A549 (cell line): ENCODE measurements around the gene MIA. TPM values are rescaled to one million over a fixed set of nuclear protein-coding genes. Genes with fewer than 3 reads are reported as not detected.
A peak's percentile ranks its signal among the peaks of the same experiment; 100 is the strongest.

Source experiments
- ATAC-seq, 2 experiments: fragments of 200-7000 bp in 1 of 2; fragments of >200 bp in 1 of 2; cut with Nextera tagmentation in 1 of 2; cut with Tn5 transposase in 1 of 2; 3 replicates each; pipeline versions ENCODE4 v1.8.0 to v1.9.1; 2018 to 2020; ENCODE audit warnings: mild to moderate bottlenecking in 1 of 2, moderate library complexity in 1 of 2
- CTCF ChIA-PET: fragments of 300-600 bp; sonication (Branson Sonifier 250); formaldehyde crosslinking; extraction: SDS; loops from one replicate; lab custom pipeline; 2021; ENCODE audit warnings: antibody characterized with exemption, inconsistent platforms; lab: Yijun Ruan, JAX
- POLR2A ChIA-PET: fragments of 350-600 bp; formaldehyde crosslinking; extraction: SDS; loops from one replicate; lab custom pipeline; 2021; ENCODE audit warnings: antibody characterized with exemption, inconsistent platforms; lab: Yijun Ruan, JAX
- DNase-seq, 2 experiments: peaks; one replicate each; pipeline versions ENCODE4 v3.0.0 to v3.0.0-alpha.2; 2011 to 2016; ENCODE audit warnings: low read depth in 1 of 2, low spot score in 1 of 2
- FAIRE-seq: peaks from 2 replicates; lab custom pipeline; 2011; peaks lifted over from hg19 to GRCh38; lab: Jason Lieb, UNC
- H3K27ac ChIP-seq, 2 experiments: fragments of >200 bp; sonication (Bioruptor Twin); formaldehyde crosslinking; 3 replicates each; pipeline ENCODE4 v1.5.1; 2016 to 2017
- H3K4me1 ChIP-seq: fragments of >200 bp; sonication (Bioruptor Twin); formaldehyde crosslinking; 3 replicates; pipeline ENCODE4 v1.6.1; 2016
- H3K4me2 ChIP-seq: fragments of >200 bp; sonication (Bioruptor Twin); formaldehyde crosslinking; 3 replicates; pipeline ENCODE4 v1.6.1; 2016
- H3K4me3 ChIP-seq: fragments of >200 bp; sonication (Bioruptor Twin); formaldehyde crosslinking; 3 replicates; pipeline ENCODE4 v1.5.1; 2016
- H3K9me3 ChIP-seq: fragments of >200 bp; sonication (Bioruptor Twin); formaldehyde crosslinking; 3 replicates; pipeline ENCODE4 v1.6.1; 2016
- ATOH8 ChIP-seq: fragments of 250-450 bp; sonication (Bioruptor Pico); IDR thresholded peaks from 2 replicates; pipeline ENCODE4 v1.5.0; 2020; ENCODE audit warnings: low read depth, mild to moderate bottlenecking, moderate library complexity
- BHLHE40 ChIP-seq: IDR thresholded peaks from 2 replicates; pipeline ENCODE4 v1.6.1; 2012; ENCODE audit warnings: low read depth, low read length, inconsistent platforms
- CBX2 ChIP-seq: fragments of 200-600 bp; sonication (generic); IDR thresholded peaks from 2 replicates; pipeline ENCODE4 v1.6.1; 2016; ENCODE audit warnings: low read depth, mild to moderate bottlenecking, borderline replicate concordance
- CBX8 ChIP-seq: fragments of 200-600 bp; sonication (generic); IDR thresholded peaks from 2 replicates; pipeline ENCODE4 v1.6.1; 2016
- CEBPB ChIP-seq, 2 experiments: fragments of >200 bp in 1 of 2; sonication (Bioruptor Twin) in 1 of 2; formaldehyde crosslinking in 1 of 2; IDR thresholded peaks; 2 replicates each; pipeline ENCODE4 v1.6.1; 2012 to 2016
- CTCF ChIP-seq: fragments of >200 bp; sonication (Bioruptor Twin); formaldehyde crosslinking; IDR thresholded peaks from 3 replicates; pipeline ENCODE4 v1.5.1; 2016
- EP300 ChIP-seq, 2 experiments: fragments of >200 bp; sonication (Bioruptor Twin); formaldehyde crosslinking; IDR thresholded peaks; 2 replicates in 1 of 2; 3 replicates in 1 of 2; pipeline ENCODE4 v1.6.1; 2016 to 2017
- ESRRA ChIP-seq: fragments of 150-350 bp; IDR thresholded peaks from 2 replicates; pipeline ENCODE4 v1.6.1; 2014; ENCODE audit warnings: mild to moderate bottlenecking, low read length, borderline replicate concordance
- FOSB ChIP-seq: fragments of 250-450 bp; sonication (Bioruptor Pico); IDR thresholded peaks from 2 replicates; pipeline ENCODE4 v1.5.0; 2020; ENCODE audit warnings: mild to moderate bottlenecking, moderate library complexity
- FOSL2 ChIP-seq, 2 experiments: fragments of 450-650 bp in 1 of 2; fragments of >200 bp in 1 of 2; sonication (Bioruptor Twin) in 1 of 2; formaldehyde crosslinking; IDR thresholded peaks; 2 replicates each; pipeline versions ENCODE4 v1.5.0 to v1.6.1; 2016 to 2020; ENCODE audit warnings: mild to moderate bottlenecking in 1 of 2, moderate library complexity in 1 of 2
- GATA3 ChIP-seq: IDR thresholded peaks from 2 replicates; pipeline ENCODE4 v1.6.1; 2012; ENCODE audit warnings: borderline replicate concordance
- JUN ChIP-seq, 2 experiments: fragments of >200 bp; sonication (Bioruptor Twin); formaldehyde crosslinking; IDR thresholded peaks; 2 replicates in 1 of 2; 3 replicates in 1 of 2; pipeline ENCODE4 v1.6.1; 2016 to 2017
- JUNB ChIP-seq: fragments of >200 bp; sonication (Bioruptor Twin); formaldehyde crosslinking; IDR thresholded peaks from 2 replicates; pipeline ENCODE4 v1.6.1; 2016
- KDM5A ChIP-seq: fragments of 200-600 bp; sonication (generic); IDR thresholded peaks from 2 replicates; pipeline ENCODE4 v1.6.1; 2016; ENCODE audit warnings: antibody characterized with exemption, mild to moderate bottlenecking
- MAX ChIP-seq: IDR thresholded peaks from 2 replicates; pipeline ENCODE4 v1.6.1; 2012
- MAZ ChIP-seq: fragments of 150-350 bp; IDR thresholded peaks from 2 replicates; pipeline ENCODE4 v1.6.1; 2014; ENCODE audit warnings: antibody characterized with exemption, low read depth, low read length, borderline replicate concordance
- MYC ChIP-seq: IDR thresholded peaks from 2 replicates; pipeline ENCODE4 v1.6.1; 2012; ENCODE audit warnings: mild to moderate bottlenecking, inconsistent platforms, low read length, improper control_type of control experiment, borderline replicate concordance
- NFE2L2 ChIP-seq: fragments of 150-350 bp; conservative IDR thresholded peaks from 2 replicates; pipeline ENCODE4 v1.6.1; 2014; ENCODE audit warnings: low read length
- NPAS2 ChIP-seq: fragments of 250-450 bp; sonication (Bioruptor Pico); IDR thresholded peaks from 2 replicates; pipeline ENCODE4 v1.8.0; 2022; ENCODE audit warnings: mild to moderate bottlenecking, moderate library complexity, borderline replicate concordance
- PBX3 ChIP-seq: IDR thresholded peaks from 2 replicates; pipeline ENCODE4 v1.6.1; 2012
- POLR2AphosphoS2 ChIP-seq: conservative IDR thresholded peaks from 2 replicates; pipeline ENCODE4 v1.6.1; 2012; ENCODE audit warnings: low read length, improper control_type of control experiment, inconsistent platforms
- RAD21 ChIP-seq, 2 experiments: fragments of >200 bp in 1 of 2; sonication (Bioruptor Twin) in 1 of 2; formaldehyde crosslinking in 1 of 2; IDR thresholded peaks in 1 of 2; conservative IDR thresholded peaks in 1 of 2; 2 replicates in 1 of 2; 3 replicates in 1 of 2; pipeline ENCODE4 v1.6.1; 2012 to 2018; ENCODE audit warnings: inconsistent platforms in 1 of 2
- REST ChIP-seq: fragments of 200-600 bp; sonication (generic); IDR thresholded peaks from 2 replicates; pipeline ENCODE4 v1.6.1; 2016; ENCODE audit warnings: antibody characterized with exemption, mild to moderate bottlenecking, moderate library complexity
- RFX5 ChIP-seq: fragments of 450-650 bp; IDR thresholded peaks from 2 replicates; pipeline ENCODE4 v1.7.1; 2014; ENCODE audit warnings: antibody characterized with exemption, mild to moderate bottlenecking, moderate library complexity
- SMC3 ChIP-seq: fragments of >200 bp; sonication (Bioruptor Twin); formaldehyde crosslinking; IDR thresholded peaks from 3 replicates; pipeline ENCODE4 v1.6.1; 2018; ENCODE audit warnings: inconsistent platforms
- TP53 ChIP-seq: fragments of 250-450 bp; sonication (Bioruptor Pico); IDR thresholded peaks from 2 replicates; pipeline ENCODE4 v1.5.0; 2021; ENCODE audit warnings: mild to moderate bottlenecking, moderate library complexity
- ZFP36 ChIP-seq: fragments of 450-650 bp; IDR thresholded peaks from 2 replicates; pipeline ENCODE4 v1.6.1; 2014; ENCODE audit warnings: borderline replicate concordance; ENCODE audit not compliant: partially characterized antibody
- ZNF302 ChIP-seq: fragments of 250-450 bp; sonication (Bioruptor Pico); IDR thresholded peaks from 2 replicates; pipeline ENCODE4 v1.9.0; 2021; ENCODE audit warnings: inconsistent platforms, mild to moderate bottlenecking, moderate library complexity
- WGBS: methylation state at CpG from one replicate; pipeline ENCODE4 v1.1.6; 2017; ENCODE audit errors: missing lambda C conversion rate; 5-methylcytosine and 5-hydroxymethylcytosine counted together
- polyA plus RNA-seq, 4 experiments: library from polyadenylated mRNA; depleted of rRNA in 3 of 4; stranded (reverse); fragments of >200 nt; fragmentation: RNase III in 1 of 4; extraction: RNeasy Plus Mini Kit Qiagen cat#74134 plus additional on column Dnase treatment in 1 of 4; gene quantifications; 2 replicates in 3 of 4; 3 replicates in 1 of 4; pipeline ENCODE4 v1.2.3, GENCODE V29; 2011 to 2017

The MIA gene
- polyA plus RNA-seq, 2 of the 4 experiments (the other 2 are of a cell fraction): not detected

- no peak for TF ChIP-seq ATOH8 (CRISPR knock-in tag)
- TF ChIP-seq TP53: no peak
- TF ChIP-seq EP300 (IDR thresholded peaks at IDR 0.05): no peak
- TF ChIP-seq, all 56 proteins: peak for 0
Observed at GRCh38 chr19:40805258-40805868, 30.0 kb downstream of the MIA start (continued).

- WGBS: 66% methylated on average over 26 of the region's 26 CpGs
- no peaks in the 10 kb centered on the region for H3K9me3 ChIP-seq
- FAIRE-seq (no peak), ATAC-seq (peak; percentile 58 to 81), DNase-seq (peak; percentile 90 to 100)
- peaks cover 44% of the 10 kb centered on the region for H3K4me1 ChIP-seq
- POLR2A ChIA-PET: interaction anchor here (0.5 to 3.3 kb wide), 7 partner anchors 8 to 143 kb away, joined by 3 to 17 read pairs (median 5); partner anchors contain the start of genes ACTMAP, EGLN2, NUMBL and RAB4B
- no peak overlapping the region for H3K4me2 ChIP-seq
- CTCF ChIA-PET: interaction anchor here (0.6 to 15.7 kb wide), 57 partner anchors 8 to 507 kb away, joined by 3 to 162 read pairs (median 4); partner anchors contain the start of genes ACTMAP, CYP2F1, EGLN2 and MIA
- H3K4me3 ChIP-seq: no peak overlapping the region
- no peak overlapping the region for H3K27ac ChIP-seq
- TF ChIP-seq SMC3 (peak; percentile 79), CTCF (peak; percentile 78), CEBPB (IDR thresholded peaks at IDR 0.05) (no peak), MAX (0 out of 2 replicates have a peak, but pooled peaks have one; percentile 32), FOSL2 (IDR thresholded peaks at IDR 0.05) (no peak), FOSL2 (CRISPR knock-in tag; IDR thresholded peaks at IDR 0.05) (0 out of 2 replicates have a peak, but pooled peaks have one; percentile 19), MAZ (peak; percentile 68), NPAS2 (CRISPR knock-in tag) (no peak), RAD21 (conservative IDR thresholded peaks at IDR 0.05 in 1 of 2, IDR thresholded peaks at IDR 0.05 in 1 of 2) (peak; percentile 62 to 63), GATA3 (no peak), REST (no peak), ATOH8 (CRISPR knock-in tag) (peak; percentile 36; the same call in 1 of the 2 replicates), BHLHE40 (no peak), FOSB (CRISPR knock-in tag) (no peak), KDM5A (no peak), JUN (IDR thresholded peaks at IDR 0.05) (no peak), MYC (peak; percentile 72), CBX2 (no peak), CBX8 (no peak), ZFP36 (no peak), NFE2L2 (no peak), RFX5 (0 out of 2 replicates have a peak, but pooled peaks have one; percentile 71), ZNF302 (no peak), ESRRA (no peak), JUNB (no peak), POLR2AphosphoS2 (peak; percentile 88; the same call in 1 of the 2 replicates), PBX3 (no peak)
Observed at GRCh38 chr19:40806423-40807146, 31.3 kb downstream of the MIA start.
